Stimulated activated CD4-positive, alpha-beta T cell treated with anti-CD3 and anti-CD28 coated beads, Interleukin-4, amount 100 ng/mL, for 48 hours (primary cell): ENCODE measurements around the gene ASIC2.
A peak's percentile ranks its signal among the peaks of the same experiment; 100 is the strongest.
"Not testable (repeated sequence)": the region's sequence is repeated elsewhere in the genome, so short reads cannot be mapped to it uniquely, and the experiment has no call there.

Experiments used
- DNase-seq, 2 donors: peaks; one replicate each; pipeline ENCODE4 v3.0.0-alpha.2; 2020; ENCODE audit warnings: low read depth in 2 of 2

ASIC2 gene

DNA sequence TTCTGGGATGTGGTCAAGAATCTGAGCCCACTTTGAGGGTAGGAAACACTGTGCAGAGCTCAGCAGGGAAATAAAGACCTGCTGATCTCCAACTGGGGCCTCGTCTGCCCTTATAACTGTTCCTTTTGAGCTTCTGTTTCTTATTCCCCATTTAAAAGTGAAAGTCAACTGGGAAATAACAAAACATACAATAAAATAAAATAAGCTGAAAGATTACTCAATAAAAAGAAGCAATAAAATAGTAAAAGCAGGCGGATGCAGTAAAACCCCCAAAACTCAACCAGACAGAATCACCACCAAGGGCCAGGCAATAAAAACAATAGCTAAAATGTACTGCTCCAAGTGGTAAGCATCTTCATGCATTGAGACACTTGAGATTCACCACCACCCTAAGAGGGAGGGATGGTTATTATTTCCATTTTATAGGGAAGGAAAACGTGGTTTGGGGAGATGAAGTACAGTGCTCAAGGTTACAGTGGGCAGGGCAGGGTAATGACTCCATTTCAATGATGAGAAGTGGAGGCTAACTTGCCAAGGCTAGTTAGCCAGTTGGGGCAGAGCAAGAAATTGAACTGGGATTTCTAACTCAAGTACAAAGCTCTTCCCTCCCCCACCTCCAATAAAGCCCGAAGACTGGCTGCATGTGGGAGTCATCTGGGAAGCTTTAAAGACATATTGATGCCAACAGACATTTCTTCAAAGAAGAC lies 307.9 kb downstream of the ASIC2 start:
- no peak for DNase-seq

DNA sequence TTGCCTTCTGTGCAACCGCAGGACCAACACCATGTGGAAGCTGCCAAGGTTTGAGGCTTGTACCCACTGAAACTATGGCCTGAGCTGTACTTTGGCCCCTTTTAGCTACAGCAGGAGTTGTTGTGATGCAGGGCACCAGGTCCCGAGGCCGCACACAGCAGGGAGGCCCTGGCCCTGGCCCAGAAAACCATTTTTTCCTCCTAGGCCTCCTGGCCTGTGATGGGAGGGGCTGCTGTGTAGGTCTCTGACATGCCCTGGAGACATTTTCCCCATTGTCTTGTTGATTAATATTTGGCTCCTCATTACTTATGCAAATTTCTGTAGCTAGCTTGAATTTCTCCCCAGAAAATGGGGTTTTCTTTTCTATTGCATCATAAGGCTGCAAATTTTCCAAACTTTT lies 311.5 kb downstream of the ASIC2 start:
- not testable (repeated sequence) for DNase-seq

DNA sequence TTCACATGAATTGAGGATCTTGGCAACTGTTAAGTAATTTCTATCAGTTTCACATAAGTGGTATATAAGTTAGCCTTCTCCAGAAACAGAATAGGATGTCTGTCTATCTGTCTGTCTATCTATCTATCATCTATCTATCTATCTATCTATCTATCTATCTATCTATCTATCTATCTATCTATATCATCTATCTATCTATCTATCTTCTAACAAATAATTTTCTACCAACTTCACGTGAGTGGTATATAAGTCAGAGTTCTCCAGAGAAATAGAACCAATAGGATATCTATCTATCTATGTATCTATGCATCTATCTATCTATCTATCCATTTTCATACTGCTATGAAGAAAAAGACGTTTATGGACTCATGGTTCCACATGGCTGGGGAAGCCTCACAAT lies 312.9 kb downstream of the ASIC2 start:
- no peak for DNase-seq

DNA sequence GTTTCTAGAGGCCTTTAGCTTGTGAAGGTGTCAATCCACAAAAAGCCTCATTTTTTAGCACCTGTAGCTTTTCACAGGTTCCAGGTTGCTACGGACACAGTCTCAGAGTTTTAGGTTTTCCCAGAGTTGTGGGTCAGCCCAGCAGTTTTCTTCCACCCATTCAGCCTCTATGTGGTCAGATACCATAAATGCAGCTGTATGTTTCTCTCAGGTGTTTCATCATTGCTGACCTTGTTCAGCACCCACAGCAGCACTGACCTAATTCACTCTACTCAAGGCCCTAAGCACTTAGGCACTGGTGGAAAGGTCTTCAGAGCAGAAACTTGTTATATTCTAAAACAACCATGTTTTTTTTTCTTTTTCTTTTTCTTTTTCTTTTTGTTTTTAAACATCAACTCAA lies 316.5 kb downstream of the ASIC2 start:
- DNase-seq, result no peak

DNA sequence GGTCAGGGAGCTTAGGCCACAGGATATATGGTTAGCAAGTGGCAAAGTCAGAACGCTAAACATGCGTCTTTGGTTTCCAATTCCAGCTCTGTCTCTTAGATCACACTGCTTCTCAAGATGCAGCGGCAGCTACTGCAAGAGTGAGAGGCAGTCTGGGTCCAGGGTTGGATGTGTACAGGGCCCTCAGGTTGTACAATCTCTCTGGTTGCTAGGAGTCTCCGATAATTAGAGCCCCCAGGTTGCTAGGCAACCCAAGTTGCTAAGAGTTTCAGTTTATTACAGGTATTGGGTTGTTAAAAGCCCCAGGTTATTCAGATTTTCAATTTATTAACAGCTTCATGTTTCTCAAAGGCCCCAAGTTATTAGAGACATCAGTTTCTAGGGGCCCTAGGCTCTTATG lies 317.0 kb downstream of the ASIC2 start:
- no peak for DNase-seq

DNA sequence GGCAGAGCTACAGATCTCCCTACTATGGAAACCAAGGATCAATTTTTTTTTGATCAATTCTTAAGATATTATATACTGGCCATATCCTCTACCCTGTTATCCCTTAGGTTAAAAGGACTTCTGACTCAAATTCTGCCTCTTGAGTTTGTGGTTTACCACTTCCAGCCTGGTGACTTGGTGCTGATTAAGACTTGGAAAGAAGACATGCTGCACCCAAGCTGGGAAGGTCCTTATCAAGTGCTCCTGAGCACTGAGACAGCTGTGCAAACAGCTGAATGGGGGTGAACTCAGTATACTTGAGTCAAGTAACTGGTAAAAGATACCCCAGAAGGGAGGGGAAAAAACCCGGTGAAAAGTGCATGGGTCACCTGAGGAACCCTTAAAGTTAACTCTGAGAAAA lies 321.9 kb downstream of the ASIC2 start:
- peak in 1 of 2 donors; percentile 11 for DNase-seq

DNA sequence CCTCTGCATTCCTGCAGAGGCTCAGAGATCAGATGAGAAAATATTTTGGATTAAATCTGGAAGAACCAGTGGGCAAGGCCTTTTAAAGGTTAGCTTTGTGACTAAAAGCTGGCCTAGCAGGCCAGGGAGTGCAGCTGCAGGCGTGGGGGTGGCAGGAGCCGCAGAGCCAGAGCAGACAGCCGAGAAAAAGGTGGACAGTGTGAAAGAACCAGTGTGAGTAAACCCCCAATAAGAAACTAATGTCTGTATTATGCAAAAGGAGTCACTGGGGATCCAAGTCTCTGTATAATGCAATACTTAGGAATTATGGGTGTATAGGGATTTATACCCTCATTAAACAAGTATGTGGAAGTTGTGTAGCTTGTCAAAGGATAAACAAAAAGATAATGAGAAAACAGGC lies 322.8 kb downstream of the ASIC2 start:
- no peak for DNase-seq

DNA sequence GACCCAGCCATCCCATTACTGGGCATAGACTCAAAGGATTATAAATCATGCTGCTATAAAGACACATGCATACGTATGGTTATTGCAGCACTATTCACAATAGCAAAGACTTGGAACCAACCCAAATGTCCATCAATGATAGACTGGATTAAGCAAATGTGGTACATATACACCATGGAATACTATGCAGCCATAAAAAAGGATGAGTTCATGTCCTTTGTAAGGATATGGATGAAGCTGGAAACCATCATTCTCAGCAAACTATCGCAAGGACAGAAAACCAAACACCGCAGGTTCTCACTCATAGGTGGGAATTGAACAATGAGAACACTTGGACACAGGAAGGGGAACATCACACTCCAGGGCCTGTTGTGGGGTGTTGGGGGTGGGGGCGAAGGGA lies 323.9 kb downstream of the ASIC2 start:
- not testable (repeated sequence) for DNase-seq

DNA sequence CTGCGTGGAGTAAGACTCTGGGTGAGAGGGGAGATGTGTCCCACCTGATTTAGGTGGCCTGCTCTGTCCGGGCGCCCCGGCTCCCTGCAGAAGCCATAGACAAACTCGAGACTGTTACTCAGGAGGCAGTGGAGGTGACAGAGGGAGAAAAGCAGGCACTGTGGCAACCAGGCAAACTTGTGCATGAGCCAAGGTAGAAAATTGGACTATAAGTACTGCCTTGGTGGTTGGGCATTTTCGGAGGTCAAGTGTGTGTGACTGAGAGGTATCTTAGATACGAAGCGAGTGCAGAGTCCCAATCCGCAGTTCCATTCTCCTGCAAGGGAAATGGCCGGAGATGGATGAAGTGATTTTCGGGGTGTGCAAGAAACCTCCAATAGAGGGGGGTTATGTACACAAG lies 328.6 kb downstream of the ASIC2 start:
- no peak for DNase-seq
